Gastroesophageal sphincter (tissue), 2 donors: ENCODE results near the gene QPCTL.
"Not testable (repeated sequence)": the region's sequence is repeated elsewhere in the genome, so short reads cannot be mapped to it uniquely, and the experiment has no call there.

Experiments
- EP300 ChIP-seq: sonication (generic); formaldehyde crosslinking; IDR thresholded peaks from one replicate; pipeline ENCODE4 v1.6.1; 2017; ENCODE audit warnings: antibody characterized with exemption, mild to moderate bottlenecking
- POLR2AphosphoS5 ChIP-seq: sonication (generic); formaldehyde crosslinking; IDR thresholded peaks from one replicate; pipeline ENCODE4 v1.6.1; 2017; ENCODE audit warnings: antibody characterized with exemption

DNA sequence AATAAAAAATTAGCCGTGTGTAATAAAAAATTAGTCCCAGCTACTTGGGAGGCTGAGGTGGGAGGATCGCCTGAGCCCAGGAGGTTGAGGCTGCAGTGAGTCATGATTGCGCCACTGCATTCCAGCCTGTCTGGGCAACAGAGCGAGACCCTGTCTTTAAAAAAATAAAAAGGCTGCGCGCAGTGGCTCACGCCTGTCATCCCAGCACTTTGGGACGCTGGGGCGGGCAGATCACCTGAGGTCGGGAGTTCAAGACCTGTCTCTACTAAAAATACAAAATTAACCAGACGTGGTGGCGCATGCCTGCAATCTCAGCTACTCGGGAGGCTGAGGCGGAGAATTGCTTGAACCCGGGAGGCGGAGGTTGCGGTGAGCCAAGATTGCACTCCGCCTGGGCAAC, 36.2 kb downstream of the QPCTL start:
- TF ChIP-seq EP300, POLR2AphosphoS5: not testable (repeated sequence)
